ENCODE data around the gene METTL25. TPM values are rescaled to one million over a fixed set of nuclear protein-coding genes. Genes with fewer than 3 reads are reported as not detected.

Gene METTL25
- total RNA-seq, 1 experiment from 2014 or later = 3.5 TPM

GRCh38 chr12:82411546-82412230 lies 53.4 kb downstream of the METTL25 start:
- TF ChIP-seq CTCF (IDR thresholded peaks at IDR 0.05) (no peak), POLR2AphosphoS5 (IDR thresholded peaks at IDR 0.05; ENCODE audit: low read depth, low read length) (no peak), REST (IDR thresholded peaks at IDR 0.05; ENCODE audit: insufficient read depth in 1 of 2, low read depth in 2 of 2, low read length in 1 of 2) (no peak), TCF7L2 (IDR thresholded peaks at IDR 0.05; ENCODE audit: low read depth, low read length) (no peak), SIN3A (IDR thresholded peaks at IDR 0.05; ENCODE audit: borderline replicate concordance, insufficient read depth, low read depth, low read length) (no peak)
- in situ Hi-C loops (cut with HindIII; ENCODE audit: low pct_unique_long_range_greater_than_20kb, low sequenced_read_pairs) = no loop called here
- Histone ChIP-seq H3K4me1 (ENCODE audit: control insufficient read depth, insufficient read depth, low read length) (no peaks in the 10 kb centered on the region), H3K27me3 (ENCODE audit: control insufficient read depth, insufficient read depth, low read length) (no peaks in the 10 kb centered on the region), H3K27ac (ENCODE audit: low read length) (no peak overlapping the region), H3K9me3 (ENCODE audit: control insufficient read depth, insufficient read depth, low read depth, low read length) (no peaks in the 10 kb centered on the region), H3K36me3 (ENCODE audit: control insufficient read depth, insufficient read depth, low read length) (no peaks in the 10 kb centered on the region; the same call in 1 of the 2 replicates), H3K4me3 (ENCODE audit: low read depth in 2 of 2, low read length in 2 of 2) (no peak overlapping the region)
- BruUV-seq (replicated peaks) = no TSS peak
- ChIA-PET CTCF (no interaction called here), POLR2A (no interaction called here)
- intact Hi-C loops (cut with micrococcal nuclease; ENCODE audit: unreplicated experiment) = no loop called here
- DNase-seq (ENCODE audit: low read depth, low spot score) = no peak
- ATAC-seq = no peak

DNA sequence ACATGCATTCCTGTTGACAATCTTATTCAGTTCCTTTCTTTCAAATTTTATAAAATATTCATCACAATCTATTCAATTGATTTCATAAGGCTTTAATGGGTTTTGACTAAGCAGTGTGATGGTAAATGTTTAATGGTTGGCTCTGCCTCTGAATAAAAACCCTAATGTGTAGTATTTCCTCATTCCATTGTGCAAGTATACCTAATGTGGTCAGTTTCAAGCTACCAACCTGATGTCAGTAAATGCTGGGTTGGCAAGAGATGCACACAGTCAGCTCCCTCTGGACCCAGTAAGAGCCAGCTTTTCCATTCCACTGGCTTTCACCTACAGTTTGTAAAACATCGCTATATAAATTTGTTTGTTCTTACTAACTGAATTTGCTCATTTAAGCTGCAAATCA lies 53.9 kb downstream of the METTL25 start:
- ChIA-PET CTCF (no interaction called here), POLR2A (no interaction called here)
- no TSS peak for BruUV-seq (replicated peaks)
- in situ Hi-C loops (cut with HindIII; ENCODE audit: low pct_unique_long_range_greater_than_20kb, low sequenced_read_pairs) (no loop called here), intact Hi-C loops (cut with micrococcal nuclease; ENCODE audit: unreplicated experiment) (no loop called here)
- Histone ChIP-seq H3K36me3 (ENCODE audit: control insufficient read depth, insufficient read depth, low read length) (no peaks in the 10 kb centered on the region; the same call in 1 of the 2 replicates), H3K4me1 (ENCODE audit: control insufficient read depth, insufficient read depth, low read length) (no peaks in the 10 kb centered on the region), H3K4me3 (ENCODE audit: low read depth in 2 of 2, low read length in 2 of 2) (no peak overlapping the region), H3K27ac (ENCODE audit: low read length) (no peak overlapping the region), H3K9me3 (ENCODE audit: control insufficient read depth, insufficient read depth, low read depth, low read length) (no peaks in the 10 kb centered on the region), H3K27me3 (ENCODE audit: control insufficient read depth, insufficient read depth, low read length) (no peaks in the 10 kb centered on the region)
- DNase-seq (ENCODE audit: low read depth, low spot score) (no peak), ATAC-seq (no peak)
- TF ChIP-seq REST (IDR thresholded peaks at IDR 0.05; ENCODE audit: insufficient read depth in 1 of 2, low read depth in 2 of 2, low read length in 1 of 2) (no peak), TCF7L2 (IDR thresholded peaks at IDR 0.05; ENCODE audit: low read depth, low read length) (no peak), SIN3A (IDR thresholded peaks at IDR 0.05; ENCODE audit: borderline replicate concordance, insufficient read depth, low read depth, low read length) (no peak), CTCF (IDR thresholded peaks at IDR 0.05) (no peak), POLR2AphosphoS5 (IDR thresholded peaks at IDR 0.05; ENCODE audit: low read depth, low read length) (no peak)
